Fibroblast of skin of left biceps (primary cell): ENCODE results near the gene NNAT.
"Not testable (repeated sequence)": the region's sequence is repeated elsewhere in the genome, so short reads cannot be mapped to it uniquely, and the experiment has no call there.

Experiments
- DNase-seq, 2 experiments: peaks; one replicate each; pipeline ENCODE4 v3.0.0-alpha.2; 2013; ENCODE audit warnings: low read depth in 2 of 2

The NNAT gene

DNA sequence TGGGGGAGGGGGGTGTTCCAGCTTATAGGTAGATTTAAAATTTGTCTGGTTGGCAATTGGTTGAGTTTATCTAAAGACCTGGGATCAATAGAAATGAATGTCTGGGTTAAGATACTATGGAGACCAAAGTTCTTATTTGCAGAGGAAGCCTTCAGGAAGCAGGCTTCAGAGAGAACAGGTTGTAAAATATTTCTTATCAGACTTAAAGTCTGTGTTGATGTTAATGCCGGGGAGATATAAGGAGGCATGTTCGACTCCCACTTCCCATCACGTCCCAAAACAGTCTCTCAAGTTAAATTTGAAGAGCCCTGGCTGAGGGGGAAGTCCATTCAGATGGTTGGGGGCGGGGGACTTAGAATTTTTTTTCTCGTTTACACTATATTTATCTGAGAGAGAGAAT is 19.0 kb downstream of the NNAT start:
- no peak for DNase-seq

- DNase-seq = not testable (repeated sequence)
These were observed 19.8 kb downstream of the NNAT start for GRCh38 chr20:37540838-37541237.

DNA sequence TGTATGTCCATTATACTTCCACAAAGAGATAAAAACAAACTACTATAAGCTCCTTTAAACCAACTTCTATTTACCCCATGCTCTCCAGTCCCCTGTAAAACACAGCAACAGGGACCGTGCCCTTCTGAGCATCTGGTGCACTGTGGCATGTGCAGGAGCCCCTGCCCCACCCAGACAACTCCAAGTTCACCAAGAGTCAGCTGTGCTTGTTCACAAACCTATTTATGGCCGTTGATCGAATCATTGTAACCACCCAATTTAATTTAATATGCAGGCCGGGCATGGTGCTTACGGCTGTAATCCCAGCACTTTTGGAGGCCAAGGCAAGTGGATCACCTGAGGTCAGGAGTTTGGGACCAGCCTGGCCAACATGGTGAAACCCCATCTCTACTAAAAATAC is 20.3 kb downstream of the NNAT start:
- DNase-seq = no peak

GRCh38 chr20:37542281-37542680 is 21.2 kb downstream of the NNAT start:
- DNase-seq = no peak

- no peak for DNase-seq
These were observed 22.8 kb downstream of the NNAT start for GRCh38 chr20:37543828-37544227.

GRCh38 chr20:37544386-37544785 is 23.3 kb downstream of the NNAT start:
- DNase-seq = no peak

DNA sequence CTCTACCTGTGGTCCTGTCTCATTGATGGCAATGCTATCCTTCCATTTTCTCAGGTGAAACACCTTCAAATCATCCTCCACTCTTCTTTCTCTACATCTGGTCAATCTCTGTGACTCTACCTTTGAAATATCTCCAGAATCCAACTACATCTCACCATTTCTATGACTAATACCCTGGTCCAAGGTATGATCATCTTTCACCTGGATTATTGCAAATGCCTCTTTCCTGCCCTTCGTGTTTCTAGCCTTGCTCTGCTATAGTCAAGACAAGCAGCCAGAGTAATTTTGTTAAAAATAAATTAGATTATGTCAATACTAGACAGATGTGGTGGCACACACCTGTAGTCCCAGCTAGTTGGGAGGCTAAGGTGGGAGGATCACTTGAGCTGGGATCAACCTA is 24.5 kb downstream of the NNAT start:
- DNase-seq = no peak

DNA sequence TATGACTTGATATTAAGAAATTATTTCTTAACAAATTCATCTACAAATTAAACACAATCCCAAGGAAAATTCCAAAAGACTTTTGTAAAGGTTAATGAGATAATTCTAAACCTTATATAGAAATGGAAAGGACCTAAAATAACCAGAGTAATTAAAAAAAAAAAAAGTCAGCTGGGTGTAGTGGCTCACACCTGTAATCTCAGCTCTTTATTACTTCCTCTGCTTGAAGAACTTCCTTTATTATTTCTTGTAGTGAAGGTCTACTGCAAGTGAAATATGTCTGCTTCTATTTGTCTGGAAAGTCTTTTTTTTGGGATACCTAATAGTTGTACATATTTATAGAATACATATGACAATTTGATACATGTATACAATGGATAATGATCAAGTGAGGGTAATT is 26.9 kb downstream of the NNAT start:
- no peak for DNase-seq

GRCh38 chr20:37550101-37550920 is 29.3 kb downstream of the NNAT start:
- DNase-seq = not testable (repeated sequence)

- not testable (repeated sequence) for DNase-seq
These were observed 30.6 kb downstream of the NNAT start for GRCh38 chr20:37551660-37552059.

GRCh38 chr20:37552415-37552814 is 31.4 kb downstream of the NNAT start:
- DNase-seq = no peak

DNA sequence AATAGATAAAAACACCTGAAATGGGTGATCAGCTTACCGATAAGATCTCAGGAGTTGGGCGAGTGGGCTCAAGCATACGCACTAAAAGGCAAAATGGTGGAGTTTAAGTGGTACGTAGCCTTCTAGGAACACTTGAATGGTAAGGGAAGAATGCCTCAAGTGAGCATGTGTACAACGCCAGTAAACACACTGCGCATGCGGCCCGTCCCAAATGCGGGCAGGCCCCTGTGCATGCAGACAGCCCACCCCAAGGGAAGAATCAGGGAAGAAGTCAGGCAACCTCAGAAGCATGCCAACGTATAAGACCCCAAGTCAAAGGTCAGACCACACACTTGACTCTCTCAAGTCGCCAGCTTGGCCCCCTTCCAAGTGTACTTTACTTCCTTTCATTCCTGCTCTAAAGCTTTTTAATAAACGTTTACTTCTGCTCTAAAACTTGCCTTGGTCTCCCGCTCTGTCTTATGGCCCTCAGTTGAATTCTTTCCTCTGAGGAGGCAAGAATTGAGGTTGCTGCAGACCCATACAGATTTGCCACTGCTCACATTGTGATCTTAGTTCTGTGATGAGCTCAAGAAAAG is 33.8 kb downstream of the NNAT start:
- DNase-seq = not testable (repeated sequence)

GRCh38 chr20:37556538-37556937 is 35.5 kb downstream of the NNAT start:
- DNase-seq = no peak

GRCh38 chr20:37558306-37558705 is 37.3 kb downstream of the NNAT start:
- DNase-seq = no peak

- no peak for DNase-seq
These were observed 37.7 kb downstream of the NNAT start for GRCh38 chr20:37558779-37559178.

- DNase-seq = no peak
These were observed 38.4 kb downstream of the NNAT start for GRCh38 chr20:37559312-37560027.

GRCh38 chr20:37560629-37561028 is 39.6 kb downstream of the NNAT start:
- no peak for DNase-seq

GRCh38 chr20:37562695-37563480 is 41.8 kb downstream of the NNAT start:
- no peak for DNase-seq

- DNase-seq = no peak
These were observed 43.0 kb downstream of the NNAT start for GRCh38 chr20:37564016-37564387.

GRCh38 chr20:37564388-37565133 is 43.5 kb downstream of the NNAT start:
- DNase-seq = no peak

- DNase-seq = no peak
These were observed 44.2 kb downstream of the NNAT start for GRCh38 chr20:37565134-37565811.
